ENCODE measurements around the gene GPR75.
"Not testable (repeated sequence)": the region's sequence is repeated elsewhere in the genome, so short reads cannot be mapped to it uniquely, and the experiment has no call there.

The GPR75 gene

GRCh38 chr2:53856272-53856671 lies 3.5 kb downstream of the GPR75 start:
- TF ChIP-seq CTCF (IDR thresholded peaks at IDR 0.05; ENCODE audit: borderline replicate concordance, insufficient read depth, low read depth, low read length), result no peak
- H3K4me3 ChIP-seq (ENCODE audit: low read depth, low read length), result no peak overlapping the region

GRCh38 chr2:53854678-53855077 lies 5.1 kb downstream of the GPR75 start:
- H3K4me3 ChIP-seq (ENCODE audit: low read depth, low read length), result no peak overlapping the region
- TF ChIP-seq CTCF (IDR thresholded peaks at IDR 0.05; ENCODE audit: borderline replicate concordance, insufficient read depth, low read depth, low read length), result no peak

GRCh38 chr2:53852532-53852931 lies 7.2 kb downstream of the GPR75 start:
- no peak for TF ChIP-seq CTCF (IDR thresholded peaks at IDR 0.05; ENCODE audit: borderline replicate concordance, insufficient read depth, low read depth, low read length)

GRCh38 chr2:53851052-53851757 lies 8.6 kb downstream of the GPR75 start:
- not testable (repeated sequence) for H3K4me3 ChIP-seq (ENCODE audit: low read depth, low read length)

More at GRCh38 chr2:53852532-53852931, 7.2 kb downstream of the GPR75 start:
- no peak overlapping the region for H3K4me3 ChIP-seq (ENCODE audit: low read depth, low read length)

- TF ChIP-seq CTCF (IDR thresholded peaks at IDR 0.05; ENCODE audit: borderline replicate concordance, insufficient read depth, low read depth, low read length), result no peak
- no peak overlapping the region for H3K4me3 ChIP-seq (ENCODE audit: low read depth, low read length)
Measured at GRCh38 chr2:53848062-53848461, 11.7 kb downstream of the GPR75 start.

- TF ChIP-seq CTCF (IDR thresholded peaks at IDR 0.05; ENCODE audit: borderline replicate concordance, insufficient read depth, low read depth, low read length), result no peak
- no peak overlapping the region for H3K4me3 ChIP-seq (ENCODE audit: low read depth, low read length)
Measured at GRCh38 chr2:53843595-53843994, 16.2 kb downstream of the GPR75 start.

- no peak for TF ChIP-seq CTCF (IDR thresholded peaks at IDR 0.05; ENCODE audit: borderline replicate concordance, insufficient read depth, low read depth, low read length)
- H3K4me3 ChIP-seq (ENCODE audit: low read depth, low read length), result no peak overlapping the region
Measured at GRCh38 chr2:53842891-53843290, 16.9 kb downstream of the GPR75 start.

GRCh38 chr2:53841651-53842050 lies 18.1 kb downstream of the GPR75 start:
- not testable (repeated sequence) for H3K4me3 ChIP-seq (ENCODE audit: low read depth, low read length)
